Endodermal cell (in vitro differentiated cells): ENCODE results near the gene TGM3. TPM values are rescaled to one million over a fixed set of nuclear protein-coding genes. Genes with fewer than 3 reads are reported as not detected.

Experiments
- DNase-seq: peaks from one replicate; pipeline ENCODE4 v3.0.0-alpha.2; 2017
- H3K27ac ChIP-seq: 2 replicates; pipeline ENCODE4 v1.5.1; 2013; ENCODE audit warnings: mild to moderate bottlenecking, low read depth, low read length, moderate library complexity
- H3K27me3 ChIP-seq: 2 replicates; pipeline ENCODE4 v1.6.1; 2013; ENCODE audit warnings: mild to moderate bottlenecking, low read length, moderate library complexity; ENCODE audit not compliant: insufficient read depth, control insufficient read depth, poor library complexity, severe bottlenecking
- H3K36me3 ChIP-seq: 2 replicates; pipeline ENCODE4 v1.7.0; 2013; ENCODE audit warnings: mild to moderate bottlenecking, low read length, moderate library complexity; ENCODE audit not compliant: control insufficient read depth, insufficient read depth
- H3K4me1 ChIP-seq: one replicate; pipeline ENCODE4 v1.7.0; 2013; ENCODE audit warnings: low read length; ENCODE audit not compliant: control insufficient read depth, insufficient read depth
- H3K4me3 ChIP-seq: 2 replicates; pipeline ENCODE4 v1.5.1; 2013; ENCODE audit warnings: mild to moderate bottlenecking, low read length, moderate library complexity
- H3K9ac ChIP-seq: 2 replicates; pipeline ENCODE4 v1.6.1; 2013; ENCODE audit warnings: mild to moderate bottlenecking, low read length, moderate library complexity; ENCODE audit not compliant: poor library complexity, severe bottlenecking; ENCODE audit errors: extremely low read depth
- H3K9me3 ChIP-seq: 2 replicates; pipeline ENCODE4 v1.6.1; 2013; ENCODE audit warnings: mild to moderate bottlenecking, low read length, moderate library complexity; ENCODE audit not compliant: control insufficient read depth
- H3K27ac Mint-ChIP-seq: 2 replicates; pipeline ENCODE4 v1.8.0; 2020; ENCODE audit warnings: mixed read lengths
- H3K27me3 Mint-ChIP-seq: 2 replicates; pipeline ENCODE4 v1.8.0; 2021; ENCODE audit warnings: mild to moderate bottlenecking, mixed read lengths; ENCODE audit not compliant: insufficient read depth
- H3K36me3 Mint-ChIP-seq: 2 replicates; pipeline ENCODE4 v1.8.0; 2020; ENCODE audit warnings: low read depth, mixed read lengths
- H3K4me1 Mint-ChIP-seq: 2 replicates; pipeline ENCODE4 v1.8.0; 2020; ENCODE audit warnings: mixed read lengths
- H3K4me3 Mint-ChIP-seq: 2 replicates; pipeline ENCODE4 v1.8.0; 2020; ENCODE audit warnings: mild to moderate bottlenecking, moderate library complexity, mixed read lengths
- H3K9me3 Mint-ChIP-seq: 2 replicates; pipeline ENCODE4 v1.8.0; 2020; ENCODE audit warnings: mild to moderate bottlenecking, mixed read lengths
- WGBS, 2 experiments: methylation state at CpG; one replicate each; pipeline versions ENCODE4 v1.1.5 to v1.1.7; 2013; ENCODE audit warnings: missing lambda C conversion rate in 2 of 2, mixed read lengths in 1 of 2; ENCODE audit not compliant: insufficient coverage in 1 of 2, insufficient read length in 1 of 2; 5-methylcytosine and 5-hydroxymethylcytosine counted together
- total RNA-seq, 2 donors: library from RNA; stranded (reverse); fragmentation: NEBNext Ultra II Directional in 1 of 2; extraction: Animal tissue kit (Norgen Biotek cat#: 25700) in 1 of 2; gene quantifications; 2 replicates in 1 of 2; 3 replicates in 1 of 2; pipeline ENCODE4 v1.2.1, GENCODE V29; 2021
- TF ChIP-seq, protein P1 (sequence below): fragments of 200-600 bp; sonication (generic); conservative IDR thresholded peaks from 2 replicates; pipeline ENCODE4 v1.5.0; 2021; ENCODE audit warnings: antibody characterized with exemption, mild to moderate bottlenecking

Gene TGM3
- total RNA-seq, 2 donors from 2014 or later = 0.29 to 0.38 TPM

DNA sequence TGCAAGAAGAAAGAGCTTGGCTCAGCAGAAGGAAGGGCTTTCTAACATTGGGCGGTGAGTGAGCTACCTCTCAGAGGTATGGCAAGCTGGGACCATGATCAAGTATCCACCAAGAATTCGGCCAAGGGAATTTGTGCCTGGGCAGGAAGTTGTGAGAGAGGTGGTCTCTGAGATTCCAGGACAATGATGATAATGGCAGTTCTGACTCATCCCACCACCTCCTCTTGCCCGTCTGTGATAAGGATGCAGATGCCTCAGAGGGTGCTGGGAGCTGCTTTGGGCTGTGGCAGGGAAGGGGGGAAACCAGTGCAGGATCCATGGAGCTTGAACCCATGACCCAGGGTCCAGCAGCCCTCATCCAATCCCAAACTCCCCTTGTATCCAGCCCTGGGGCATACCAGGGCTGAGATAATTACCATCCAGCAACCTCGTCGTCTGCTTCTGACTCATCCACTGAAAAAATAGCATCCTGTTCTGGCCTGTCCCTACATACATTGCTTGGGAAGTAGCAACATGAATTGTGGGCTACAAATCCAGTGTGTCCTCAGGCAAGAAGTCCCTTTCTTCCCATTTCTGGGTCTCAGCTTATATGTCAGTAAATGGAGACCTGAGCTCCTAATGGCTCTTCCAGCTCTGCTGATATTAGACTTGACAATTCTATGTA is 90.8 kb downstream of the TGM3 start:
- H3K4me3 ChIP-seq = no peak overlapping the region
- H3K27me3 ChIP-seq = no peaks in the 10 kb centered on the region
- Mint-ChIP-seq H3K4me1 (peaks cover 1% of the 10 kb centered on the region), H3K4me3 (no peak overlapping the region), H3K36me3 (no peaks in the 10 kb centered on the region), H3K9me3 (no peaks in the 10 kb centered on the region), H3K27me3 (peaks cover 5% of the 10 kb centered on the region), H3K27ac (no peak overlapping the region)
- peak; percentile 57 for DNase-seq
- no peaks in the 10 kb centered on the region for H3K4me1 ChIP-seq
- no peak overlapping the region for H3K9ac ChIP-seq
- TF ChIP-seq, protein P1, sequence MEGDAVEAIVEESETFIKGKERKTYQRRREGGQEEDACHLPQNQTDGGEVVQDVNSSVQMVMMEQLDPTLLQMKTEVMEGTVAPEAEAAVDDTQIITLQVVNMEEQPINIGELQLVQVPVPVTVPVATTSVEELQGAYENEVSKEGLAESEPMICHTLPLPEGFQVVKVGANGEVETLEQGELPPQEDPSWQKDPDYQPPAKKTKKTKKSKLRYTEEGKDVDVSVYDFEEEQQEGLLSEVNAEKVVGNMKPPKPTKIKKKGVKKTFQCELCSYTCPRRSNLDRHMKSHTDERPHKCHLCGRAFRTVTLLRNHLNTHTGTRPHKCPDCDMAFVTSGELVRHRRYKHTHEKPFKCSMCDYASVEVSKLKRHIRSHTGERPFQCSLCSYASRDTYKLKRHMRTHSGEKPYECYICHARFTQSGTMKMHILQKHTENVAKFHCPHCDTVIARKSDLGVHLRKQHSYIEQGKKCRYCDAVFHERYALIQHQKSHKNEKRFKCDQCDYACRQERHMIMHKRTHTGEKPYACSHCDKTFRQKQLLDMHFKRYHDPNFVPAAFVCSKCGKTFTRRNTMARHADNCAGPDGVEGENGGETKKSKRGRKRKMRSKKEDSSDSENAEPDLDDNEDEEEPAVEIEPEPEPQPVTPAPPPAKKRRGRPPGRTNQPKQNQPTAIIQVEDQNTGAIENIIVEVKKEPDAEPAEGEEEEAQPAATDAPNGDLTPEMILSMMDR = no peak
- 83 to 100% methylated on average over 1 to 5 of the region's 5 CpGs for WGBS, 2 experiments
- peaks cover 4% of the 10 kb centered on the region for H3K9me3 ChIP-seq
- no peak overlapping the region for H3K27ac ChIP-seq
- no peaks in the 10 kb centered on the region for H3K36me3 ChIP-seq

DNA sequence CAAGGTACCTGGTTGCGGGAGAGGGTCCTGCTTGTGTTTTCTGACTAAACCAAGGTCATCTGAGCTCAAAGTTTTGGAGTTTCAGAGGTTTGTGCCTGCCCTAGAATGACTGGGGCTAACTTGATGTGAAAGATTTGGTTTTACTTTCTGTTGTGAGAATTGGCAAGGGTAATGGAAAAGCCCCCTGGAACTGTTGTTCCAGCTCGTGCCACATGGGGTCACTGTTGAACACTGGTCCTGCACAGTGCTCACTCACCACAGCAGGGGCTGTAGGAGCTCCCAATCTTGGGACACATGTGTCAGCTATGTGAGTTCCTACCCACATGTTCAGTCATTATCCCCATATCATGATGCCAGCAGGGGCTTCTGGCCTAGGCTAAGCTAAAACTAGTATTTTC is 91.4 kb downstream of the TGM3 start:
- H3K27ac ChIP-seq = no peak overlapping the region
- peak; percentile 94 for DNase-seq
- WGBS, 2 experiments = 50 to 55% methylated on average over 2 of the region's 2 CpGs
- H3K4me3 ChIP-seq = no peak overlapping the region
- no peak overlapping the region for H3K9ac ChIP-seq
- no peaks in the 10 kb centered on the region for H3K27me3 ChIP-seq
- Mint-ChIP-seq H3K4me1 (peaks cover 1% of the 10 kb centered on the region), H3K27ac (no peak overlapping the region), H3K9me3 (no peaks in the 10 kb centered on the region), H3K27me3 (peaks cover 5% of the 10 kb centered on the region), H3K4me3 (no peak overlapping the region), H3K36me3 (no peaks in the 10 kb centered on the region)
- no peaks in the 10 kb centered on the region for H3K36me3 ChIP-seq
- H3K9me3 ChIP-seq = peaks cover 4% of the 10 kb centered on the region
- H3K4me1 ChIP-seq = no peaks in the 10 kb centered on the region
- TF ChIP-seq, protein P1 = peak; percentile 90

- H3K9ac ChIP-seq = no peak overlapping the region
- TF ChIP-seq, protein P1 = no peak
- 89% methylated on average over 4 of the region's 4 CpGs; no CpG with 5 or more reads in 1 of the 2 experiments for WGBS, 2 experiments
- no peaks in the 10 kb centered on the region for H3K36me3 Mint-ChIP-seq
- H3K9me3 ChIP-seq = peaks cover 4% of the 10 kb centered on the region
- H3K27ac Mint-ChIP-seq = no peak overlapping the region
- peaks cover 5% of the 10 kb centered on the region for H3K27me3 Mint-ChIP-seq
- peaks cover 1% of the 10 kb centered on the region for H3K4me1 Mint-ChIP-seq
- H3K27ac ChIP-seq = no peak overlapping the region
- H3K9me3 Mint-ChIP-seq = no peaks in the 10 kb centered on the region
- H3K27me3 ChIP-seq = no peaks in the 10 kb centered on the region
- H3K36me3 ChIP-seq = no peaks in the 10 kb centered on the region
- DNase-seq = no peak
- H3K4me3 Mint-ChIP-seq = no peak overlapping the region
- no peaks in the 10 kb centered on the region for H3K4me1 ChIP-seq
- H3K4me3 ChIP-seq = no peak overlapping the region
Measured at GRCh38 chr20:2387580-2387979, 91.8 kb downstream of the TGM3 start.

Other genes starting within 250 kb of the TGM3 start
- gene STK35, start 194.2 kb upstream of the TGM3 start, total RNA-seq = 10 to 100 TPM; 44.0 to 46.3 TPM
- gene TGM6, start 84.9 kb downstream of the TGM3 start, total RNA-seq = not detected
- 100 to 1,000 TPM; 277 to 310 TPM for gene SNRPB, start 174.8 kb downstream of the TGM3 start, total RNA-seq
- gene ZNF343, start 212.9 kb downstream of the TGM3 start, total RNA-seq = 10 to 100 TPM in 1 of 2 donors, 1 to 10 TPM in 1; 6.9 to 10.1 TPM
- gene TMC2, start 240.6 kb downstream of the TGM3 start, total RNA-seq = under 1 TPM in 1 of 2 donors, not detected in 1; 0.24 TPM